Activated CD8-positive, alpha-beta memory T cell treated with anti-CD3 and anti-CD28 coated beads, Interleukin-2, amount 50 U/mL, for 1 hour (primary cell): ENCODE data around the gene VAPB.

Experiments
- DNase-seq: peaks from one replicate; pipeline ENCODE4 v3.0.0-alpha.2; 2020; ENCODE audit errors: extremely low read depth

The VAPB gene

DNA sequence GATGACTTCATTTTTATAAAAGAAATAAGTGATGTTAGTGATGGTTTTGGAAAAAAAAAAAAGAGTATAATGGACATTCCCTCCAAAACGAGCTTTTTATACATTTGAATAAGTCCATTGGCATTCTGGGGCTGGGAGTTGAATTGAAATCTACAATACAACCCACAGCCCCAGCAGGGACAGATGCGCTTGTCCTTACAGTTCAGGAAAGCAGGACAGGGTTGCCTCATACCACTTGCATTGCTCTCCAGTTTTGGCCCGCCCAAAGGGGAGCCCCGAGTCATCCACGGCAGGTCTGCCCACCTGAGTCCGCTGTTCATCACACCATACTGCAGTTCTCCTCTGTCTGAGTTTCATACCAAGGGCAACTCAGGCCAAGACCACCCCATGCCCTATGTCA, 46.2 kb downstream of the VAPB start:
- no peak for DNase-seq

- DNase-seq, result no peak
These were observed 48.0 kb downstream of the VAPB start for GRCh38 chr20:58436868-58437645.

DNA sequence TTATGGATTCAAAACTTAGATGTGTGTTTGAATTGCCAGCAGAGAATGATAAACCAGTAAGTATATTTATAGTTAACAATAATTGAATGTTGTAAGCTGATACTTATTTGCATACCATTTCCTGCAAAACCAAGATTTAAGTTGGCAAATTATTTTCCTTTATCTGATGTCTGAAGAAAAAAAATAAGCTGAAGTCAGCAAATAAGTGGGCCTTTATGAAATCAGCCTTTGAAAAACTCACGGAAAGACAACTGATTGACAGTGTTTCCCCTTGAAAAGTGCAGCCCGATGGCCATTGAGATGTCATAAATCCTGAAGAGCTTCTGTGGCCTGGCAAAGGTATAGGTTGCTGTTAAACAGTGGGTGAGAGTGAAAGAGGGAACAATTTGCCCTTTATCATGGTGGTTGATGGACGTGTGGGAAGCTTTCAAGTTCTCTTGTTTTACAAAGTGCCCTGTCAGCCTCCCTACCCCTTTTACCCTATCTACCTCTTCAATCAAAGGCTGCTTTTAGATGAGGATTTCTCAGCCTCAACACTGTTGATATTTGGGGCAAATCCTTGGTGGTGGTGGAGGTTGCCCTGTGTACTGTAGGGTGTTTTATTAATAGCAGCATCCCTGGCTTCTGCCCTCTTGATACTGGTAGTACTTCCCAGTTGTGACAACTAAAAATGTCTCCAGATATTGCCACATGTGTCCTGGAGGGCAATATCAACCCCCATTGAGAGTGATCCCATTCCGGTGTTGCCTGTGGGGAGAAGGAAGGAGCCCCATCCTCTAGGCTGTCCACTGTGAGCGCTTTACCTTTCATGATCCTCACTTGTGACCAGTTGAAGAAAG, 50.2 kb downstream of the VAPB start:
- no peak for DNase-seq

DNA sequence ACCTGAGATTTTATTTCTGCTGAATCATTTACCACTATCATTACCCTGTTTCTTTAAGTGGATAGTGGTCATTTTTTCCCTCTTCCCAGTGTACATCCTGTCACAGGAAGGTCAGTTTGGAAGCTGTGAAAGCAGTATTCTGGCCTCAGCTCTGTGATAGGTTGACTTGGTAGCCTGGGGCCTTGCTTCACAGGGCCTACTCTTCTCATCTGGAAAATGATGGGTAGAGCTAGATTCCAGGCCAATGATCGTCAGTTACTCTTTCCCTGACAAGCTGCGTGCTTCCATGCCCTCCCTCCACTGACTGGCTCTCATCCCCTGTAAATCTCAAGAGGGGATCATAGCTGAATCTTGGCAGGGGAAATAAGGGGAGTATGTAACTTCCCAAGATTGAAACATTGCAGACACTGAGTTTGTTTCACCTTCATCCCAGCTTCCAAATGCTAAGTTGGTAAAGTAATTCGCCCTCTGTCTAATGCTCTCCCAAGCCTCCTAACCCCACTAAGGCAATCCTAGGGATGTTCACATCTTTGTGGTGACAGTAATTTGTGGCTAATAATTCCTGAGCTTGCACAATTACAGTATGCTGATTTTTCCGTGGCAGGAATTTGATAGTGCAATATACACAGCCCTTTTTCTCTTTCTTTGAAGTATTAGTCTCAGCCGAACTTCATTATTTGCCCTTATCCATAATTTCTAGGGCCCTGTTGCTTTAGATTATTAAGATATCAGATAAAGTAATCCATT, 51.2 kb downstream of the VAPB start:
- no peak for DNase-seq

- no peak for DNase-seq
These were observed 52.7 kb downstream of the VAPB start for GRCh38 chr20:58441723-58442122.

- DNase-seq, result no peak
These were observed 55.8 kb downstream of the VAPB start for GRCh38 chr20:58444746-58445255.

DNA sequence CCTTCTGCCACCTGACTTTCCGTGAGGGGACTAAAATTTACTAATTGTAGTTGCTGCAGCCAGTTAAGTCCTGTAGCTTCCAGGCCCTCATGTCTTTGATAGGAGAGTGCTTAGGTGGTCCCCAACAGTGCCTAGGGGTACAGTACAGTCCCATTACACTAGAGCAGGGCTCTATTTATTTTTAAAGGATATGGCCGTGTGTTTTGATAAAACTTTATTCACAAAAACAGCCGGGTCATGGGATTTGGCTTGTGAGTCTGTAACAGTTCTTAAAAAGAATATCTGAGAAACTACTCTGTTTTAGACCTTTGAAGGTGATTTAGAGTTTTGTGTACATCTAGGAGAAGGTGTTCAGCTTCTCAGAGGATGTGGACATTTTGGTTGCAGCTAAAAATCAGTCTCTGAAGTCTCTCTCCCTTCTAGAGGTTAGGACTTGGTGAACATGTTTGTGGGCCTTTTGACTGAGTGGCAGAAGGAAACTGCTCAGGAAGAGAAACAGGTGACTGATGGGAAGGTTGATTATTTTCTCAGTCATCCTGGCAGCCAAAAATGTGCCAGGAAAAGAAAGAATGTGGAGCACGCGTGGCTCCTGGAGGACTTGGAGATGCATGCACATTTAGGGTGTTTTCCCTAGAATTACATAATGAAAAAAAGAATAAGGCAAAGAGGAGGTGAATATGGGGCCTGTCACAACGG, 57.4 kb downstream of the VAPB start:
- no peak for DNase-seq

GRCh38 chr20:58446960-58447265, 57.9 kb downstream of the VAPB start:
- no peak for DNase-seq

DNA sequence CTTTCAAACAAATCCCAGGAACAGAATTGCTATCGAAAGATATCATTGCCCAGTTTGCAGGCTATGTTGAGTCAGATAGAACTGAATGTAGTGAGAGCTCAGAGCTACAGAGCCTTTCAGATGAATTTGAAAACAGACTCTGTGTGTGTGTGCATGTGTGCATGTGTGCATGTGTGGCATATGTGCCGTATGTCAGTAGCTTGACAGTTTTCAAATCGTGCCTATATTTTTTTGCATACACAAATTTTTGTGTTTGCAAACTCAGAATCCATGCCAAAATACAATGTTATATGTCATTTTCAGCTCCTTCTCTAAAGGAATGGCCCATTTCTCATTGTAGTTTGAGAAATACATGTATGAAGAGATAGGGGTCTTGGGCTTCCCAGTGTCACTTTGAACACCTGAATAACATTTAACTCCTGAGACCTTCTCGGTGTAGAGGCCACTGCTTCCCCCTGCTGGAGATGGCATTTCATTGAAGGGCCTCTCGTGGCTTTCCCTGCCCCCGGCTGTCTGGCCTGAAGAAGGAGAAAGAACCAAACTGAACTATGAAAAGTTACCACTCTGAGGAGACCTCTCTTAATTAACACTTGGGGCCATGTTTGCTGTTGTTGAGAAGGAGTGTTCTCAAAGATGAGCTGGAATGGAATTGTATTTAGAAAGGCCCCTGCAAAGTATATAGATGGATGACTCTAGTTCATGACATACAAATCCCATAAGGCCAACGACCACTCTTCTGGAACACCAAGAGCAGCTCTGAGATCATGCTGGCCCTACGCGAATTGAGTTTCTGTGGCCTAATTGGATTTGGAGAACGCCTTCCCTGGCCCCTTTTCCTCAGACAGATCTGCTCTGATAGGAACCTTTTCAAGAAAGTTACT, 58.7 kb downstream of the VAPB start:
- DNase-seq, result peak; percentile 11

DNA sequence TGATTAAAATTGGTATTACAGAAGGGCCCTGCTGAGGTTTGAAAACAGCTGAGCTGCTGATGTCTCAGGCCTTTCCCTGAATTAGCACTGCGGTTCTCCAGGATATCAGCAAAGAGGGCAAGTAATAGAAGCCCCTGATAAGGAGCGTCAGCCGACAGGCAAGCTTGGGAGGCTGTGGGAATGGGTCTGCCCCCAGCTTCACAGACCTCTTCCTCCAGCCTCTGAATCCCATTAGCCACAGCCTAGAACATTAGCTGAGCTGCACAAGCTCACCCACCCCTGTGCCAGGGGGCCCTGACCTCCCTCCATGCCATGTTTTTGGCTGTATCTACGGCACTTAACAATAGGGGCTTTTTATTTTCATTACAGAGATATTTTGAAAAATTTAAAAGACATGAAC, 59.9 kb downstream of the VAPB start:
- no peak for DNase-seq

DNA sequence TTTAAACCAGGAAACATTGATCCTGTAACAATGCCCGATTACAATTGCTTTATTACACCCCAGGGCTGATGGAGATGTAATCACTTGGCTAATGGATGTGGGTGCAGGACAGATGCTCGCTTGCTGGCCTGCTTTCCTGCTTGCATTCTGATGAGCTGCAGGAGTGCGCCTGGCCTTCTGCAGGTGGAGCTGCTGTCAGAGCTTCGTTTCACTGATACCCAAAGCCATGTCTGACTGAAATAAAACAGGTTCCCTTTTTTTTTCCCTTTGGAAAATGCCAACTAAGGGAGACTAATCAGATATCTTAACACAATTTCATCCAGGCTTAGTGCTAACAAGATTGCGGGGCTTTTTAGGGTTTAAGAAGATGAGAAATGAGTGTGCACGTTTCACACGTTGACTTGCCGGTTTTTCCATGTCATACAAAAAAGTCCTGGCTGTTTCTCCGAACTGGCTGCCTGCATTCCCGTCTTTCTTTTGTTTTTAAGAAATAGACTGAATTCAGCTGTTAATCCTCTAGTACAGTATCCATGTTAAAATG, 60.7 kb downstream of the VAPB start:
- DNase-seq, result no peak

- no peak for DNase-seq
These were observed 61.2 kb downstream of the VAPB start for GRCh38 chr20:58450254-58450653.

DNA sequence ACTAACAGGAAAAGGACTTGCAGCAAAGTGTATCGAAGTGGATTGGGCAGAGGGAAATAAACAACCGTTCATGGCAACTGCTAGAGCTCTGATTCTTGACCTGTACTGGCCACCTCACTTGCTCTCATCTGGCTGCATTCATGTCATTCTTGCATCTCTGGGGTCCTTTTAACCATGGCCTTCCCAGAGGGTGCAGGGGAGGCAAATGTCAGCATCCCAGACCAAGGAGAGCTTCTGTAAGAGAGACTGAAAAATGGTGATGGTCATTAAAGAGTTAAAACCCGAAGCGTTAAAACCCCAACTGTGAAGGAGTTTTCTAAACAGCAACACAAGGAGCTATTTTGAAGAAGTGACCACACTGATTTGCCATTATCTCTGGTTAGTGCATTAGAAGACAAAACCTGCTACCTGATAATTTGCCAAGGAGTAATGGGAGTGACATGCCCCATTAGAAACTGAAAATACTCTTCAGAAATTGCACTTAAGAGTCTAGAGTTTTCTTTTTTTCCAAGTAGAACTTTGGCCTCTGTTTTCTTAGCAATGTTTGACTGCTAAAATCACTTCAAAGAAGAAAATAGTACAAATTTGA, 63.7 kb downstream of the VAPB start:
- DNase-seq, result no peak

GRCh38 chr20:58453391-58453790, 64.4 kb downstream of the VAPB start:
- no peak for DNase-seq

DNA sequence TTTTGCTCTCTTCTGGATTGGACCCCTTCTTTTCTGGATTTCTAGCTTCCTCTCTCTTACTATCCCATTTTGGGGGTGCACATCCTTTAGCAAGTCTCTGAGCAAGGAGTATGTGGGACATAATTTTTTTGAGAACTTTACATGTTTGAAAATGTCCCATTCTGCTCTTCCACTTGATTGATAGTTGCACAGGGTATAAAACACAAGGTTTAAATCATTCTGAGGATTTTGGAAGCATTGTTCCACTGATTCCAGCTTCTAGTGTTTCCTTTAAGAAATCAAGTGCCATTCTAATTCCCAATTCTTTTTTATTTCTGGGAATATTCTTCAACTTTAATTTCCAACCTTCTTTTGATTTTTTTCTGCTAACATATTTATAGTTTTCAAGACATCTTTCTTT, 65.4 kb downstream of the VAPB start:
- DNase-seq, result no peak

GRCh38 chr20:58457083-58457695, 68.2 kb downstream of the VAPB start:
- no peak for DNase-seq

- no peak for DNase-seq
These were observed 69.5 kb downstream of the VAPB start for GRCh38 chr20:58458342-58459057.

GRCh38 chr20:58459058-58459750, 70.2 kb downstream of the VAPB start:
- DNase-seq, result no peak
